Esophagus muscularis mucosa (tissue), 4 donors: Measurements from ENCODE around the gene MARVELD1. TPM values are rescaled to one million over a fixed set of nuclear protein-coding genes. Genes with fewer than 3 reads are reported as not detected.

Source experiments
- DNase-seq: peaks from one replicate; pipeline ENCODE4 v3.0.0-alpha.2; 2017; ENCODE audit errors: extremely low spot score
- H3K27ac ChIP-seq, 4 donors: fragments of 200-600 bp; sonication (generic); replicated peaks in 1 of 4; 1 replicate in 3 of 4; 2 replicates in 1 of 4; pipeline ENCODE4 v1.5.1; 2016 to 2019; ENCODE audit warnings: mild to moderate bottlenecking in 1 of 4
- H3K27me3 ChIP-seq, 4 donors: fragments of 200-600 bp; sonication (generic); one replicate each; pipeline versions ENCODE4 v1.5.1 to v1.6.0; 2016 to 2019
- H3K36me3 ChIP-seq, 4 donors: fragments of 200-600 bp; sonication (generic); one replicate each; pipeline ENCODE4 v1.5.1; 2016 to 2019
- H3K4me1 ChIP-seq, 4 donors: fragments of 200-600 bp; sonication (generic); one replicate each; pipeline ENCODE4 v1.5.1; 2016 to 2019
- H3K4me3 ChIP-seq, 4 donors: fragments of 200-600 bp; sonication (generic); 1 replicate in 2 of 4; 2 replicates in 2 of 4; pipeline ENCODE4 v1.5.1; 2016 to 2019; ENCODE audit warnings: mild to moderate bottlenecking in 4 of 4, moderate library complexity in 1 of 4
- H3K9me3 ChIP-seq, 4 donors: fragments of 200-600 bp; sonication (generic); 1 replicate in 3 of 4; 2 replicates in 1 of 4; pipeline ENCODE4 v1.5.1; 2016 to 2019
- EP300 ChIP-seq: sonication (generic); formaldehyde crosslinking; IDR thresholded peaks from one replicate; pipeline ENCODE4 v1.6.1; 2017; ENCODE audit warnings: antibody characterized with exemption
- POLR2A ChIP-seq: fragments of 450-650 bp; IDR thresholded peaks from one replicate; pipeline ENCODE4 v1.6.1; 2017; ENCODE audit warnings: antibody characterized with exemption, moderate library complexity, mild to moderate bottlenecking, low read depth
- POLR2AphosphoS5 ChIP-seq, 2 donors: sonication (generic); formaldehyde crosslinking; IDR thresholded peaks; one replicate each; pipeline ENCODE4 v1.6.1; 2017; ENCODE audit warnings: antibody characterized with exemption in 2 of 2
- WGBS: methylation state at CpG from one replicate; pipeline ENCODE4 v1.1.5; 2018; 5-methylcytosine and 5-hydroxymethylcytosine counted together
- intact Hi-C: fragments of 100-400 bp; cut with DNase I; formaldehyde crosslinking; loops from one replicate; pipeline ENCODE4 v1.15.1; 2023
- total RNA-seq, 4 donors: library from RNA; depleted of rRNA; stranded (reverse); fragments of >200 nt; gene quantifications; one replicate each; pipeline versions ENCODE4 v1.1.0 to v1.2.1, GENCODE V29; 2016
- TF ChIP-seq, protein P1 (sequence below), 3 experiments: fragments of 200-600 bp in 2 of 3; fragments of 450-650 bp in 1 of 3; sonication (generic) in 2 of 3; IDR thresholded peaks; one replicate each; pipeline ENCODE4 v1.5.1; 2017 to 2019; ENCODE audit warnings: antibody characterized with exemption in 3 of 3, mild to moderate bottlenecking in 2 of 3, moderate library complexity in 1 of 3

MARVELD1 gene
- 100 to 1,000 TPM in 1 of 4 donors, 10 to 100 TPM in 3; 43.4 to 104 (median 73.9) TPM for total RNA-seq

DNA sequence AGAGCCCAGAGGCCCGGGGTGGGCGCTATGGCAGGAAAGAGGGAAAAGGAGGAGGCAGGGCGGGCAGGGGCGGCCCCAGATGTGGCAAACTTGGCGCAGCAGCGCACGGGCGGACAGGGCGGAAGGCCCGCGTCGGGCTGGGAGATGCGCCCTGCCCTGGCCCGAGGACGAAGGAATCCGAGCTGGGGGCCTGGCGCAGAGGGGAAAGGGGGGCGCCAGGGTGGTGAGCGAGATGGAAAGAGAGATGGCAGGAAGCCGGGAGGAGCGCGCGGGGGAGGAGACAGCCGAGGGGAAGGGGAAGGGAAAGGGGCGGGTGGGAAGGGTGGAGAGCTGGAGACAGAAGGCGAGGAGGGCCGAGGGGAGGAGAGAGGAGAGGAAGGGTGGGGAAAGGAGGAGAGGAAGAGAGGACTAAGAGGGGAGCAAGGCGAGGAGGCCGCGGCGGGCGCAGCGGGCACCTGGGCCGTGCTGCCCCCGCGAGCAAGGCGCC lies at the start of gene MARVELD1:
TSS of gene MARVELD1 (plus strand) at position 392 of the 487 bp plus-strand sequence. CDS start 147 bp downstream, outside the sequence.
- no peaks in the 10 kb centered on the region for H3K27me3 ChIP-seq
- peak within 1 kb of the TSS; percentile 74 to 95 (median 91) for H3K4me3 ChIP-seq
- whole genome bisulfite sequencing: 2% methylated on average over 37 of the region's 37 CpGs
- peak within 1 kb of the TSS; percentile 99 to 100 (median 100) for H3K27ac ChIP-seq
- peak; percentile 11 for TF ChIP-seq POLR2A
- TF ChIP-seq POLR2AphosphoS5 (IDR thresholded peaks at IDR 0.05): peak; percentile 50 to 88
- TF ChIP-seq EP300: no peak
- TF ChIP-seq, protein P1, sequence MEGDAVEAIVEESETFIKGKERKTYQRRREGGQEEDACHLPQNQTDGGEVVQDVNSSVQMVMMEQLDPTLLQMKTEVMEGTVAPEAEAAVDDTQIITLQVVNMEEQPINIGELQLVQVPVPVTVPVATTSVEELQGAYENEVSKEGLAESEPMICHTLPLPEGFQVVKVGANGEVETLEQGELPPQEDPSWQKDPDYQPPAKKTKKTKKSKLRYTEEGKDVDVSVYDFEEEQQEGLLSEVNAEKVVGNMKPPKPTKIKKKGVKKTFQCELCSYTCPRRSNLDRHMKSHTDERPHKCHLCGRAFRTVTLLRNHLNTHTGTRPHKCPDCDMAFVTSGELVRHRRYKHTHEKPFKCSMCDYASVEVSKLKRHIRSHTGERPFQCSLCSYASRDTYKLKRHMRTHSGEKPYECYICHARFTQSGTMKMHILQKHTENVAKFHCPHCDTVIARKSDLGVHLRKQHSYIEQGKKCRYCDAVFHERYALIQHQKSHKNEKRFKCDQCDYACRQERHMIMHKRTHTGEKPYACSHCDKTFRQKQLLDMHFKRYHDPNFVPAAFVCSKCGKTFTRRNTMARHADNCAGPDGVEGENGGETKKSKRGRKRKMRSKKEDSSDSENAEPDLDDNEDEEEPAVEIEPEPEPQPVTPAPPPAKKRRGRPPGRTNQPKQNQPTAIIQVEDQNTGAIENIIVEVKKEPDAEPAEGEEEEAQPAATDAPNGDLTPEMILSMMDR (IDR thresholded peaks at IDR 0.05): no peak
- H3K4me1 ChIP-seq: peaks cover 51 to 82% (median 80%) of the 10 kb centered on the region in 4 donors
- no peaks in the 10 kb centered on the region for H3K9me3 ChIP-seq
- H3K36me3 ChIP-seq: peaks cover 0 to 20% (median 8%) of the 10 kb centered on the region in 4 donors
- intact Hi-C loops: no loop called here
- DNase-seq: peak; percentile 94

GRCh38 chr10:97664282-97664850 lies 49.2 kb upstream of the MARVELD1 start:
- TF ChIP-seq EP300 (no peak), POLR2A (no peak), POLR2AphosphoS5 (IDR thresholded peaks at IDR 0.05) (no peak)
- TF ChIP-seq, protein P1 (IDR thresholded peaks at IDR 0.05): no peak
- intact Hi-C loops: no loop called here
- Histone ChIP-seq H3K27me3 (no peaks in the 10 kb centered on the region), H3K9me3 (no peaks in the 10 kb centered on the region), H3K36me3 (peaks cover 35 to 90% (median 74%) of the 10 kb centered on the region in 4 donors), H3K4me3 (no peak overlapping the region), H3K4me1 (no peaks in the 10 kb centered on the region), H3K27ac (no peak overlapping the region)
- 94% methylated on average over 1 of the region's 1 CpG for WGBS
- no peak for DNase-seq

- DNase-seq: no peak
- 96% methylated on average over 7 of the region's 7 CpGs for WGBS
- Histone ChIP-seq H3K4me3 (no peak overlapping the region), H3K4me1 (no peaks in the 10 kb centered on the region), H3K27ac (no peak overlapping the region), H3K27me3 (no peaks in the 10 kb centered on the region), H3K36me3 (peaks cover 50 to 97% (median 81%) of the 10 kb centered on the region in 4 donors), H3K9me3 (no peaks in the 10 kb centered on the region)
- no peak for TF ChIP-seq POLR2AphosphoS5 (IDR thresholded peaks at IDR 0.05)
- TF ChIP-seq POLR2A: no peak
- no peak for TF ChIP-seq EP300
- TF ChIP-seq, protein P1 (IDR thresholded peaks at IDR 0.05): no peak
- intact Hi-C loops: no loop called here
These were observed 46.5 kb upstream of the MARVELD1 start for GRCh38 chr10:97666992-97667391.

DNA sequence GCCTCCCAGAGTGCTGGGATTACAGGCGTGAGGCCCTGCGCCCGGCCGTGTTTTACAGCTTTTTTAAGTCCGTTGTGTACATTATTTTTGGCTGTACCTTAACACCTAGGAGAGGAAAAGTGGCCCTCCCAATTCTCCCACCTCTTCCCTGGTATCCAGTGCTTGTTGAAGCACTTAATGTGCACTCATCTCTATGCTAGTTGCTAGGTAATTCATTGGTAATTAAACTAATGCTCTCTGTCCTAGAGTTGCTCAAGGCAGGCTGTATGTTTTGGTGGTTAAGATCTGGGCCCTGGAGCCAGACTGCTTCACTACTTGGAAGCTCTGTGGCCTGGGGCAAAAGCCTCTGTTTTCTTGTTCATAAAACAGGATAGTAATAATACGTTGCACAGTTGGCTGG lies 46.1 kb upstream of the MARVELD1 start:
- Histone ChIP-seq H3K4me3 (no peak overlapping the region), H3K36me3 (peaks cover 49 to 98% (median 79%) of the 10 kb centered on the region in 4 donors), H3K27me3 (no peaks in the 10 kb centered on the region), H3K4me1 (no peaks in the 10 kb centered on the region), H3K9me3 (no peaks in the 10 kb centered on the region), H3K27ac (no peak overlapping the region)
- no peak for TF ChIP-seq POLR2A
- TF ChIP-seq POLR2AphosphoS5 (IDR thresholded peaks at IDR 0.05): no peak
- TF ChIP-seq EP300: no peak
- TF ChIP-seq, protein P1 (IDR thresholded peaks at IDR 0.05): no peak
- intact Hi-C loops: no loop called here
- WGBS: 84% methylated on average over 6 of the region's 6 CpGs
- no peak for DNase-seq
